GM12878 (cell line): ENCODE results near the gene REEP2. TPM values are rescaled to one million over a fixed set of nuclear protein-coding genes. Genes with fewer than 3 reads are reported as not detected.
A peak's percentile ranks its signal among the peaks of the same experiment; 100 is the strongest.

Source experiments
- FOXM1 ChIP-seq: IDR thresholded peaks from 2 replicates; pipeline ENCODE4 v1.6.1; 2012; ENCODE audit warnings: low read depth, mild to moderate bottlenecking, inconsistent platforms, low read length, moderate library complexity
- GATAD2B ChIP-seq: fragments of 450-650 bp; conservative IDR thresholded peaks from 2 replicates; pipeline ENCODE4 v1.6.1; 2017; ENCODE audit warnings: low read depth, mild to moderate bottlenecking, moderate library complexity
- IRF5 ChIP-seq: fragments of 450-650 bp; IDR thresholded peaks from 2 replicates; pipeline ENCODE4 v1.6.1; 2017; ENCODE audit warnings: borderline replicate concordance
- MEF2A ChIP-seq: IDR thresholded peaks from 2 replicates; pipeline ENCODE4 v1.6.1; 2011; ENCODE audit warnings: low read depth, mild to moderate bottlenecking, low read length, moderate library complexity; ENCODE audit not compliant: insufficient read depth
- POLR2A ChIP-seq: IDR thresholded peaks from 2 replicates; pipeline ENCODE4 v1.6.1; 2011; ENCODE audit warnings: low read depth, mild to moderate bottlenecking, low read length
- SRF ChIP-seq, 2 experiments: IDR thresholded peaks; 2 replicates each; pipeline ENCODE4 v1.6.1; 2011; ENCODE audit warnings: low read depth in 2 of 2, low read length in 2 of 2, mild to moderate bottlenecking in 1 of 2, moderate library complexity in 1 of 2
- USF2 ChIP-seq: IDR thresholded peaks from 2 replicates; pipeline ENCODE4 v1.6.1; 2011; ENCODE audit warnings: low read depth, low read length, improper control_type of control experiment, borderline replicate concordance
- polyA plus RNA-seq, 11 experiments: library from polyadenylated mRNA; depleted of rRNA in 4 of 11; unstranded in 6 of 11; stranded (reverse) in 5 of 11; fragments of >200 nt; fragmentation: Nextera tagmentation in 4 of 11; fragmentation: Illumina TruSeq in 1 of 11; extraction: Ambion mirVana in 4 of 11; extraction: Trizol in 1 of 11; gene quantifications; 1 replicate in 1 of 11; 2 replicates in 10 of 11; pipeline versions ENCODE4 v1.2.1 to v1.2.3, GENCODE V29; 2011 to 2016; ENCODE audit warnings: inconsistent platforms in 2 of 11, missing spikeins in 2 of 11, low read depth in 1 of 11
- total RNA-seq, 4 experiments: library from RNA; depleted of rRNA in 3 of 4; stranded (reverse); fragments of >200 nt in 3 of 4; fragmentation: Illumina TruSeq in 1 of 4; extraction: Trizol in 1 of 4; gene quantifications; 2 replicates each; pipeline versions ENCODE4 v1.2.1 to v1.2.3, GENCODE V29; 2013 to 2021
- TF ChIP-seq, protein P1 (sequence below): IDR thresholded peaks from 2 replicates; pipeline ENCODE4 v1.6.1; 2012; ENCODE audit warnings: improper control_type of control experiment, low read depth, low read length; ENCODE audit not compliant: insufficient replicate concordance
- TF ChIP-seq, protein P2 (sequence below): fragments of 450-650 bp; conservative IDR thresholded peaks from 2 replicates; pipeline ENCODE4 v1.6.1; 2017; ENCODE audit warnings: mild to moderate bottlenecking, moderate library complexity
- TF ChIP-seq, protein P3 (sequence below): fragments of 450-650 bp; IDR thresholded peaks from 2 replicates; pipeline ENCODE4 v1.6.1; 2017; ENCODE audit warnings: mild to moderate bottlenecking

Gene REEP2
- total and polyA plus RNA-seq, 10 of the 15 experiments (the other 5 are each of a cell fraction or from before 2014, with no cell fraction given): 0.10 to 3.1 (median 2.0) TPM

- TF ChIP-seq IRF5 (no peak), USF2 (peak; percentile 25; the same call in 1 of the 2 replicates), SRF (IDR thresholded peaks at IDR 0.05; ENCODE audit: low read depth in 2 of 2, low read length in 2 of 2) (peak; percentile 93 to 98), GATAD2B (peak; percentile 63; the same call in 1 of the 2 replicates), POLR2A (peak; percentile 96), MEF2A (0 out of 2 replicates have a peak, but pooled peaks have one; percentile 4), FOXM1 (no peak)
- TF ChIP-seq, protein P1, sequence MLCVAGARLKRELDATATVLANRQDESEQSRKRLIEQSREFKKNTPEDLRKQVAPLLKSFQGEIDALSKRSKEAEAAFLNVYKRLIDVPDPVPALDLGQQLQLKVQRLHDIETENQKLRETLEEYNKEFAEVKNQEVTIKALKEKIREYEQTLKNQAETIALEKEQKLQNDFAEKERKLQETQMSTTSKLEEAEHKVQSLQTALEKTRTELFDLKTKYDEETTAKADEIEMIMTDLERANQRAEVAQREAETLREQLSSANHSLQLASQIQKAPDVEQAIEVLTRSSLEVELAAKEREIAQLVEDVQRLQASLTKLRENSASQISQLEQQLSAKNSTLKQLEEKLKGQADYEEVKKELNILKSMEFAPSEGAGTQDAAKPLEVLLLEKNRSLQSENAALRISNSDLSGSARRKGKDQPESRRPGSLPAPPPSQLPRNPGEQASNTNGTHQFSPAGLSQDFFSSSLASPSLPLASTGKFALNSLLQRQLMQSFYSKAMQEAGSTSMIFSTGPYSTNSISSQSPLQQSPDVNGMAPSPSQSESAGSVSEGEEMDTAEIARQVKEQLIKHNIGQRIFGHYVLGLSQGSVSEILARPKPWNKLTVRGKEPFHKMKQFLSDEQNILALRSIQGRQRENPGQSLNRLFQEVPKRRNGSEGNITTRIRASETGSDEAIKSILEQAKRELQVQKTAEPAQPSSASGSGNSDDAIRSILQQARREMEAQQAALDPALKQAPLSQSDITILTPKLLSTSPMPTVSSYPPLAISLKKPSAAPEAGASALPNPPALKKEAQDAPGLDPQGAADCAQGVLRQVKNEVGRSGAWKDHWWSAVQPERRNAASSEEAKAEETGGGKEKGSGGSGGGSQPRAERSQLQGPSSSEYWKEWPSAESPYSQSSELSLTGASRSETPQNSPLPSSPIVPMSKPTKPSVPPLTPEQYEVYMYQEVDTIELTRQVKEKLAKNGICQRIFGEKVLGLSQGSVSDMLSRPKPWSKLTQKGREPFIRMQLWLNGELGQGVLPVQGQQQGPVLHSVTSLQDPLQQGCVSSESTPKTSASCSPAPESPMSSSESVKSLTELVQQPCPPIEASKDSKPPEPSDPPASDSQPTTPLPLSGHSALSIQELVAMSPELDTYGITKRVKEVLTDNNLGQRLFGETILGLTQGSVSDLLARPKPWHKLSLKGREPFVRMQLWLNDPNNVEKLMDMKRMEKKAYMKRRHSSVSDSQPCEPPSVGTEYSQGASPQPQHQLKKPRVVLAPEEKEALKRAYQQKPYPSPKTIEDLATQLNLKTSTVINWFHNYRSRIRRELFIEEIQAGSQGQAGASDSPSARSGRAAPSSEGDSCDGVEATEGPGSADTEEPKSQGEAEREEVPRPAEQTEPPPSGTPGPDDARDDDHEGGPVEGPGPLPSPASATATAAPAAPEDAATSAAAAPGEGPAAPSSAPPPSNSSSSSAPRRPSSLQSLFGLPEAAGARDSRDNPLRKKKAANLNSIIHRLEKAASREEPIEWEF: no peak
- TF ChIP-seq, protein P2, sequence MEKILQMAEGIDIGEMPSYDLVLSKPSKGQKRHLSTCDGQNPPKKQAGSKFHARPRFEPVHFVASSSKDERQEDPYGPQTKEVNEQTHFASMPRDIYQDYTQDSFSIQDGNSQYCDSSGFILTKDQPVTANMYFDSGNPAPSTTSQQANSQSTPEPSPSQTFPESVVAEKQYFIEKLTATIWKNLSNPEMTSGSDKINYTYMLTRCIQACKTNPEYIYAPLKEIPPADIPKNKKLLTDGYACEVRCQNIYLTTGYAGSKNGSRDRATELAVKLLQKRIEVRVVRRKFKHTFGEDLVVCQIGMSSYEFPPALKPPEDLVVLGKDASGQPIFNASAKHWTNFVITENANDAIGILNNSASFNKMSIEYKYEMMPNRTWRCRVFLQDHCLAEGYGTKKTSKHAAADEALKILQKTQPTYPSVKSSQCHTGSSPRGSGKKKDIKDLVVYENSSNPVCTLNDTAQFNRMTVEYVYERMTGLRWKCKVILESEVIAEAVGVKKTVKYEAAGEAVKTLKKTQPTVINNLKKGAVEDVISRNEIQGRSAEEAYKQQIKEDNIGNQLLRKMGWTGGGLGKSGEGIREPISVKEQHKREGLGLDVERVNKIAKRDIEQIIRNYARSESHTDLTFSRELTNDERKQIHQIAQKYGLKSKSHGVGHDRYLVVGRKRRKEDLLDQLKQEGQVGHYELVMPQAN: peak; percentile 83
- TF ChIP-seq, protein P3, sequence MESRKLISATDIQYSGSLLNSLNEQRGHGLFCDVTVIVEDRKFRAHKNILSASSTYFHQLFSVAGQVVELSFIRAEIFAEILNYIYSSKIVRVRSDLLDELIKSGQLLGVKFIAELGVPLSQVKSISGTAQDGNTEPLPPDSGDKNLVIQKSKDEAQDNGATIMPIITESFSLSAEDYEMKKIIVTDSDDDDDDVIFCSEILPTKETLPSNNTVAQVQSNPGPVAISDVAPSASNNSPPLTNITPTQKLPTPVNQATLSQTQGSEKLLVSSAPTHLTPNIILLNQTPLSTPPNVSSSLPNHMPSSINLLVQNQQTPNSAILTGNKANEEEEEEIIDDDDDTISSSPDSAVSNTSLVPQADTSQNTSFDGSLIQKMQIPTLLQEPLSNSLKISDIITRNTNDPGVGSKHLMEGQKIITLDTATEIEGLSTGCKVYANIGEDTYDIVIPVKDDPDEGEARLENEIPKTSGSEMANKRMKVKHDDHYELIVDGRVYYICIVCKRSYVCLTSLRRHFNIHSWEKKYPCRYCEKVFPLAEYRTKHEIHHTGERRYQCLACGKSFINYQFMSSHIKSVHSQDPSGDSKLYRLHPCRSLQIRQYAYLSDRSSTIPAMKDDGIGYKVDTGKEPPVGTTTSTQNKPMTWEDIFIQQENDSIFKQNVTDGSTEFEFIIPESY: peak; percentile 98
- TF ChIP-seq, all 136 proteins: peak for 36
These were observed 26.6 kb downstream of the REEP2 start, which contains the start of gene EGR1 (continued) for GRCh38 chr5:138465261-138466124.
